BJ (cell line): ENCODE measurements around the gene ANO10. TPM values are rescaled to one million over a fixed set of nuclear protein-coding genes. Genes with fewer than 3 reads are reported as not detected.

ENCODE experiments used
- CTCF ChIA-PET: fragments of 350-600 bp; formaldehyde crosslinking; extraction: SDS; loops from one replicate; lab custom pipeline; 2021; ENCODE audit warnings: antibody characterized with exemption, inconsistent platforms; lab: Yijun Ruan, JAX
- POLR2A ChIA-PET: fragments of 300-600 bp; sonication (Branson Sonifier 250); formaldehyde crosslinking; extraction: SDS; loops from one replicate; lab custom pipeline; 2021; ENCODE audit warnings: antibody characterized with exemption; lab: Charles Lee
- DNase-seq: peaks from one replicate; pipeline ENCODE4 v3.0.0-alpha.2; 2011; ENCODE audit warnings: low read depth
- H3K27me3 ChIP-seq: 2 replicates; pipeline ENCODE4 v1.6.0; 2011; ENCODE audit warnings: low read length; ENCODE audit not compliant: control insufficient read depth, insufficient read depth
- H3K36me3 ChIP-seq: 2 replicates; pipeline ENCODE4 v1.5.1; 2011; ENCODE audit warnings: low read length; ENCODE audit not compliant: control insufficient read depth, insufficient read depth
- H3K4me3 ChIP-seq: 2 replicates; pipeline ENCODE4 v1.5.1; 2011; ENCODE audit warnings: low read depth, mild to moderate bottlenecking, control low read depth, low read length
- CTCF ChIP-seq: IDR thresholded peaks from 2 replicates; pipeline ENCODE4 v1.5.1; 2011; ENCODE audit warnings: low read depth, mild to moderate bottlenecking, control low read depth, inconsistent platforms, low read length, moderate library complexity; ENCODE audit not compliant: insufficient read depth
- polyA plus RNA-seq: library from polyadenylated mRNA; depleted of rRNA; stranded (reverse); fragments of >200 nt; gene quantifications from 2 replicates; pipeline ENCODE4 v1.2.3, GENCODE V29; 2011

Gene ANO10
- polyA plus RNA-seq, 1 experiment, result 36.6 TPM

- DNase-seq, result peak; percentile 42
- Histone ChIP-seq H3K36me3 (no peaks in the 10 kb centered on the region), H3K4me3 (no peak overlapping the region), H3K27me3 (no peaks in the 10 kb centered on the region)
- TF ChIP-seq CTCF, result no peak
- ChIA-PET POLR2A (no interaction called here), CTCF (interaction anchor here (0.8 to 1.5 kb wide), 2 partner anchors 21 to 33 kb away, joined by 3 read pairs; no protein-coding TSS in a partner anchor)
These were observed 242.5 kb downstream of the ANO10 start for GRCh38 chr3:43379343-43379742.

GRCh38 chr3:43378066-43378935 is 243.5 kb downstream of the ANO10 start:
- DNase-seq, result no peak
- Histone ChIP-seq H3K27me3 (no peaks in the 10 kb centered on the region), H3K36me3 (no peaks in the 10 kb centered on the region), H3K4me3 (no peak overlapping the region)
- ChIA-PET POLR2A (no interaction called here), CTCF (interaction anchor here (0.9 kb wide), 1 partner anchor 20 kb away, joined by 4 read pairs; no protein-coding TSS in a partner anchor)
- peak; percentile 65 for TF ChIP-seq CTCF

- DNase-seq, result no peak
- Histone ChIP-seq H3K36me3 (no peaks in the 10 kb centered on the region), H3K4me3 (no peak overlapping the region), H3K27me3 (no peaks in the 10 kb centered on the region)
- ChIA-PET CTCF (interaction anchor here (0.9 kb wide), 1 partner anchor 15 kb away, joined by 3 read pairs; no protein-coding TSS in a partner anchor), POLR2A (no interaction called here)
- TF ChIP-seq CTCF, result no peak
These were observed 248.3 kb downstream of the ANO10 start for GRCh38 chr3:43373560-43373928.

GRCh38 chr3:43372809-43373559 is 248.8 kb downstream of the ANO10 start:
- no peak for DNase-seq
- no peak for TF ChIP-seq CTCF
- ChIA-PET POLR2A (no interaction called here), CTCF (interaction anchor here (0.9 kb wide), 1 partner anchor 16 kb away, joined by 3 read pairs; no protein-coding TSS in a partner anchor)
- no peak overlapping the region for H3K4me3 ChIP-seq
- no peaks in the 10 kb centered on the region for H3K27me3 ChIP-seq
- no peaks in the 10 kb centered on the region for H3K36me3 ChIP-seq
